Endodermal cell (in vitro differentiated cells): ENCODE results near the gene LRRIQ4. TPM values are rescaled to one million over a fixed set of nuclear protein-coding genes. Genes with fewer than 3 reads are reported as not detected.

Experiments used
- DNase-seq: peaks from one replicate; pipeline ENCODE4 v3.0.0-alpha.2; 2017
- H3K27ac ChIP-seq: 2 replicates; pipeline ENCODE4 v1.5.1; 2013; ENCODE audit warnings: mild to moderate bottlenecking, low read depth, low read length, moderate library complexity
- H3K27me3 ChIP-seq: 2 replicates; pipeline ENCODE4 v1.6.1; 2013; ENCODE audit warnings: mild to moderate bottlenecking, low read length, moderate library complexity; ENCODE audit not compliant: insufficient read depth, control insufficient read depth, poor library complexity, severe bottlenecking
- H3K36me3 ChIP-seq: 2 replicates; pipeline ENCODE4 v1.7.0; 2013; ENCODE audit warnings: mild to moderate bottlenecking, low read length, moderate library complexity; ENCODE audit not compliant: control insufficient read depth, insufficient read depth
- H3K4me1 ChIP-seq: one replicate; pipeline ENCODE4 v1.7.0; 2013; ENCODE audit warnings: low read length; ENCODE audit not compliant: control insufficient read depth, insufficient read depth
- H3K4me3 ChIP-seq: 2 replicates; pipeline ENCODE4 v1.5.1; 2013; ENCODE audit warnings: mild to moderate bottlenecking, low read length, moderate library complexity
- H3K9ac ChIP-seq: 2 replicates; pipeline ENCODE4 v1.6.1; 2013; ENCODE audit warnings: mild to moderate bottlenecking, low read length, moderate library complexity; ENCODE audit not compliant: poor library complexity, severe bottlenecking; ENCODE audit errors: extremely low read depth
- H3K9me3 ChIP-seq: 2 replicates; pipeline ENCODE4 v1.6.1; 2013; ENCODE audit warnings: mild to moderate bottlenecking, low read length, moderate library complexity; ENCODE audit not compliant: control insufficient read depth
- H3K27ac Mint-ChIP-seq: 2 replicates; pipeline ENCODE4 v1.8.0; 2020; ENCODE audit warnings: mixed read lengths
- H3K27me3 Mint-ChIP-seq: 2 replicates; pipeline ENCODE4 v1.8.0; 2021; ENCODE audit warnings: mild to moderate bottlenecking, mixed read lengths; ENCODE audit not compliant: insufficient read depth
- H3K36me3 Mint-ChIP-seq: 2 replicates; pipeline ENCODE4 v1.8.0; 2020; ENCODE audit warnings: low read depth, mixed read lengths
- H3K4me1 Mint-ChIP-seq: 2 replicates; pipeline ENCODE4 v1.8.0; 2020; ENCODE audit warnings: mixed read lengths
- H3K4me3 Mint-ChIP-seq: 2 replicates; pipeline ENCODE4 v1.8.0; 2020; ENCODE audit warnings: mild to moderate bottlenecking, moderate library complexity, mixed read lengths
- H3K9me3 Mint-ChIP-seq: 2 replicates; pipeline ENCODE4 v1.8.0; 2020; ENCODE audit warnings: mild to moderate bottlenecking, mixed read lengths
- WGBS, 2 experiments: methylation state at CpG; one replicate each; pipeline versions ENCODE4 v1.1.5 to v1.1.7; 2013; ENCODE audit warnings: missing lambda C conversion rate in 2 of 2, mixed read lengths in 1 of 2; ENCODE audit not compliant: insufficient coverage in 1 of 2, insufficient read length in 1 of 2; 5-methylcytosine and 5-hydroxymethylcytosine counted together
- total RNA-seq, 2 donors: library from RNA; stranded (reverse); fragmentation: NEBNext Ultra II Directional in 1 of 2; extraction: Animal tissue kit (Norgen Biotek cat#: 25700) in 1 of 2; gene quantifications; 2 replicates in 1 of 2; 3 replicates in 1 of 2; pipeline ENCODE4 v1.2.1, GENCODE V29; 2021
- TF ChIP-seq, protein P1 (sequence below): fragments of 200-600 bp; sonication (generic); conservative IDR thresholded peaks from 2 replicates; pipeline ENCODE4 v1.5.0; 2021; ENCODE audit warnings: antibody characterized with exemption, mild to moderate bottlenecking

The LRRIQ4 gene
- total RNA-seq, 2 donors from 2014 or later = not detected

DNA sequence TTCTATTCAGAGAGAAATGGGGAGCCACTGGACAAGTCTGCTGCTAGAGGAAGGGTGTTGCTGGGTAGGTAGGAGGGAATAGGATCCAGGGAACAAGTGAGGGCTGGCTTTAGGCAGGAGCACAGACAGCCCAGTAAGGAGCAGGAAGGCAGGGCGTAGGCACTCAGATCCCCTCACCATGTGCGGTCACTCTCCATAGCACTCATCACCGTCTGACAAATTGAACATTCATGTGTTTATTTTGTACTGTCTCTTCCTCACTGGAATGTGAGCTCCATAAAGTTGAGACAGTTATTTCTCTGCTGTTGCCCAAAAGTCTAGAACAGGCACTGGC, 24.2 kb downstream of the LRRIQ4 start:
- no peak overlapping the region for H3K27ac Mint-ChIP-seq
- Histone ChIP-seq H3K36me3 (no peaks in the 10 kb centered on the region), H3K27ac (no peak overlapping the region), H3K4me3 (no peak overlapping the region), H3K9me3 (no peaks in the 10 kb centered on the region), H3K4me1 (no peaks in the 10 kb centered on the region), H3K27me3 (no peaks in the 10 kb centered on the region), H3K9ac (no peak overlapping the region)
- H3K4me3 Mint-ChIP-seq = no peak overlapping the region
- DNase-seq = no peak
- WGBS, 2 experiments = 79 to 96% methylated on average over 3 of the region's 3 CpGs
- H3K9me3 Mint-ChIP-seq = no peaks in the 10 kb centered on the region
- no peaks in the 10 kb centered on the region for H3K4me1 Mint-ChIP-seq
- TF ChIP-seq, protein P1, sequence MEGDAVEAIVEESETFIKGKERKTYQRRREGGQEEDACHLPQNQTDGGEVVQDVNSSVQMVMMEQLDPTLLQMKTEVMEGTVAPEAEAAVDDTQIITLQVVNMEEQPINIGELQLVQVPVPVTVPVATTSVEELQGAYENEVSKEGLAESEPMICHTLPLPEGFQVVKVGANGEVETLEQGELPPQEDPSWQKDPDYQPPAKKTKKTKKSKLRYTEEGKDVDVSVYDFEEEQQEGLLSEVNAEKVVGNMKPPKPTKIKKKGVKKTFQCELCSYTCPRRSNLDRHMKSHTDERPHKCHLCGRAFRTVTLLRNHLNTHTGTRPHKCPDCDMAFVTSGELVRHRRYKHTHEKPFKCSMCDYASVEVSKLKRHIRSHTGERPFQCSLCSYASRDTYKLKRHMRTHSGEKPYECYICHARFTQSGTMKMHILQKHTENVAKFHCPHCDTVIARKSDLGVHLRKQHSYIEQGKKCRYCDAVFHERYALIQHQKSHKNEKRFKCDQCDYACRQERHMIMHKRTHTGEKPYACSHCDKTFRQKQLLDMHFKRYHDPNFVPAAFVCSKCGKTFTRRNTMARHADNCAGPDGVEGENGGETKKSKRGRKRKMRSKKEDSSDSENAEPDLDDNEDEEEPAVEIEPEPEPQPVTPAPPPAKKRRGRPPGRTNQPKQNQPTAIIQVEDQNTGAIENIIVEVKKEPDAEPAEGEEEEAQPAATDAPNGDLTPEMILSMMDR = no peak
- H3K36me3 Mint-ChIP-seq = no peaks in the 10 kb centered on the region
- H3K27me3 Mint-ChIP-seq = no peaks in the 10 kb centered on the region

DNA sequence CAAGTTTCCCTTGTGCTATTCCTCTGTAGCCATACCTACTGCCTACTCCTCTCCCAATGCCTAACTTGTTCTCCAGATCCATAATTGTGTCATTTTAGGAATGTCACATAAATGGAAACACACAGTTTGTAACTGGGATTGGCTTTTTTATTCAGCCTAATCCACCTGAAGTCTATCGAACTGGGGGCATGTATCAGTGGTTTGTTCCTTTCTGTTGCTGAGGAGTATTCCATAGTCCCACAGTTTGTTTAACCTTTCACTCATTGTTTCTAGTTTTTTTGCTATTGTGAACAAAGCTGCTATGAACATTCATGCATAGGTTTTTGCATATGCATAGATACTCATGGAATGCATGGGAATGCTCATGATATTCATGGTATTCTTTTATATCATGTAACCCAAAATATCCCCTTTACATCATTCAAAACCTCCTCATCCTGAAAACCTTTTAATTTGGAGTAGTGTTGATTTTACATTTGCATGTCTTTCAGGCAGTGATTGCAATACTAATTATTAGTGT, 25.9 kb downstream of the LRRIQ4 start:
- no peaks in the 10 kb centered on the region for H3K36me3 Mint-ChIP-seq
- Histone ChIP-seq H3K36me3 (no peaks in the 10 kb centered on the region), H3K9ac (no peak overlapping the region), H3K4me3 (no peak overlapping the region), H3K27me3 (no peaks in the 10 kb centered on the region), H3K27ac (no peak overlapping the region), H3K9me3 (no peaks in the 10 kb centered on the region), H3K4me1 (no peaks in the 10 kb centered on the region)
- no peaks in the 10 kb centered on the region for H3K4me1 Mint-ChIP-seq
- no peak overlapping the region for H3K4me3 Mint-ChIP-seq
- 90 to 100% methylated on average over 1 of the region's 1 CpG for WGBS, 2 experiments
- H3K9me3 Mint-ChIP-seq = no peaks in the 10 kb centered on the region
- TF ChIP-seq, protein P1 = no peak
- H3K27ac Mint-ChIP-seq = no peak overlapping the region
- no peak for DNase-seq
- H3K27me3 Mint-ChIP-seq = no peaks in the 10 kb centered on the region

- H3K4me1 ChIP-seq = no peaks in the 10 kb centered on the region
- no peak overlapping the region for H3K9ac ChIP-seq
- no peaks in the 10 kb centered on the region for H3K36me3 ChIP-seq
- TF ChIP-seq, protein P1 = no peak
- 89 to 90% methylated on average over 1 to 4 of the region's 4 CpGs for WGBS, 2 experiments
- Mint-ChIP-seq H3K36me3 (no peaks in the 10 kb centered on the region), H3K9me3 (no peaks in the 10 kb centered on the region), H3K4me1 (no peaks in the 10 kb centered on the region), H3K27me3 (no peaks in the 10 kb centered on the region), H3K4me3 (no peak overlapping the region), H3K27ac (no peak overlapping the region)
- H3K4me3 ChIP-seq = no peak overlapping the region
- no peaks in the 10 kb centered on the region for H3K9me3 ChIP-seq
- no peak for DNase-seq
- H3K27me3 ChIP-seq = no peaks in the 10 kb centered on the region
- H3K27ac ChIP-seq = no peak overlapping the region
These were observed 28.5 kb downstream of the LRRIQ4 start for GRCh38 chr3:169841171-169841570.
